WI38 (cell line): Measurements from ENCODE around the gene CBFB.

Experiments used
- H3K4me3 ChIP-seq: 2 replicates; pipeline ENCODE4 v1.5.1; 2011; ENCODE audit warnings: low read depth, mild to moderate bottlenecking, control low read depth, low read length
- CTCF ChIP-seq: IDR thresholded peaks from 2 replicates; pipeline ENCODE4 v1.5.1; 2012; ENCODE audit warnings: low read depth, mild to moderate bottlenecking, control low read depth, low read length

Gene CBFB

DNA sequence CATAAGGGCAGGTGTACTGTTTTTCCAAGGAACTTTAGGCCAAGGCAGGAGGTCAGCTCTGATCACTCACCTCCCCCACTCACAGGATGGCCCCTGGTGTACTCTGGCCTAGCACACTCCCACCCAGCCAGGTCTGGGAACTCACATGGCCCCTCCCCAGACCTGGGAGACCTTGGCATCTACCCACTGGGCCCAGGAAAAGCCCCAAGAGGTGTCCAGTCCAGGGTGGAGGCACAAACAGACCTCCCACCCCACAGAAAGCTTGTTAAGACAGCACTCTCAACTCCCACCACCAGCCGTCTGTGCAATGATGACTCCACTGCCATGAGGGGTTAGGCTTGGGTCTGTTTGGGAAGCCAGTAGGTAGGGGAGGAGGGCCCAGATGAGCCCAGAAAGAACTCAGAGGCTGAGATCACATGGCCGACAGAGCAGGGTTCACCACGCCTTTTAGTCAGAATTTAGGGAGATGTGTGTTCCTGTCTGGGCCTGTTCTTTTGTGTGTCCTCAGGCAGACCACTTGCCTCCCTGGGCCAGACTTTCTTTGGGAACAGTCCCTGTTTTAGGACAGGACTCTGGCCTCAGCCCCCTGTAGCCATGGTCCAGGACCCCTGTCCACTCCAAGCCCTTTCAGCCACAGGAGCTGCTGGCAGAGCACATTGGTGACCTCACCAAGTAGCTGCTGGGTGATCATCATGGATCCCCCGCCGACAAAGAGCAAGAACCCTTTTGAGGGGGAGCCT, 12.1 kb upstream of the CBFB start:
- no peak for TF ChIP-seq CTCF
- H3K4me3 ChIP-seq: no peak overlapping the region

GRCh38 chr16:67017421-67017750, 11.6 kb upstream of the CBFB start:
- TF ChIP-seq CTCF: no peak
- H3K4me3 ChIP-seq: no peak overlapping the region

DNA sequence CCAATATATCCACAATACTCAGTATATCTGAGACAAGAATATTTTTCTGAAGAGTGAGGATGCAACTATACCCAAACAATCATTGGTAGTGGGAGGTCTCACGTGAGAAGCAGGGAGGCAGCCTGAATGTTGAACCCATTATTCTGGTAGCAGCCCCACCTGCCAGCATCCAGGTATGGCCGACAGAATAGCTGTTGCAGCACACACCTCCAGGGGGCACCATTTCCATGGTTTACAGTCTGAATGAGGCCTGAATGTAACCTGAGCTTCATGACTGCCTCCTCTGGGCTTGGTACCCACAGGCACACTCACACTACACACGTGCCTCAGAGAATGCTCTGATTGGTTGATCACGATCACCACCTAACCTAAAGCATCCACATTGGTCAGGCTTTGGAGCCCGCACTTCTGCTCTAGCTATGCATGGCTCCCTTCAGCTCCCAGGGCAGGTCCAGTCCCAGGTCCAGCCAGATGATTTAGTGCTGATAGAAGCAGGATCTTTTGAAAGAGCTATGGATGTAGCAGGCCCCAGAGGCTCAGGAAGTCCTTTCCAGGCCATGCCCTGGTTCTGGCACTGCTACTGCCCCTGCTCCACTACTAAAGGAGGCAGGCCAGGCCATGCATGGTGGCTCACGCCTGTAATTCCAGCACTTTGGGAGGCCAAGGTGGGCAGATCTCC, 11.0 kb upstream of the CBFB start:
- peak; percentile 76 for TF ChIP-seq CTCF
- H3K4me3 ChIP-seq: no peak overlapping the region

- no peak overlapping the region for H3K4me3 ChIP-seq
- no peak for TF ChIP-seq CTCF
Observed at GRCh38 chr16:67019171-67019570, 9.8 kb upstream of the CBFB start.

- no peak for TF ChIP-seq CTCF
- H3K4me3 ChIP-seq: no peak overlapping the region
Observed at GRCh38 chr16:67021321-67021720, 7.6 kb upstream of the CBFB start.

DNA sequence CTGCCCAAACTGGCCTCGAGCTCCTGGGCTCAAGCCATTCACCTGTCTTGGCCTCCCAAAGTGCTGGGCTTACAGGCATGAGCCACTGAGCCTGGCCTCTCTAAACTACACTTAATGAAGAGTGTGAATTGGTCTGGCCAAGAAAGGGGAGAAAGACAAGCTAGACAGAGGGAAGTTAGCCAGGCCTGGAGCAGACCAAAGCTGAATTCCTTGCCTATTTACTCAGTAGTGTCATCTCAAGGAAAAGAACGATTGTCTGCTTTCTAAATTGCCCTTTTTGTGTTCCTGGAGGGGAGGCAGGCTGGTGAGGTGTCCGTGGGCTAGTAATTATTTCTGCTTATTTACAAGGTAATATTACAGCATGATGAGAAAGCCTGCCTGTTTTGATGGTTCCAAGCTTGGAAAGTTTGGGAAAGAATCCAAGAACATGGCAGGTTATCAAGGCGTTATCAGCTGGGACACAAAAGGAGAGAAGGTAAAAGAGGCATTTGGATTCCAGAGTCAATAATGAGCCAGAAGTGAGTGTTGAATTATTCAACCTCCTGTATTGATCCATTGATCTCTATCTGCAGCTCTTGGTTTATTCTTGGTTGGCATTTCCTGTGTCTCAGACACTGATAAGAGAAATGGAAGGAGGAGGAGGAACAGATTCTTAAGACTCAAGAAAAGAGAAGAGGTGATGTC, 6.3 kb upstream of the CBFB start:
- H3K4me3 ChIP-seq: no peak overlapping the region

More for the DNA sequence above, 6.3 kb upstream of the CBFB start:
- no peak for TF ChIP-seq CTCF
